GM13977 (cell line): ENCODE results near the gene PADI2.

ENCODE experiments used
- DNase-seq: peaks from one replicate; pipeline ENCODE4 v3.0.0; 2012; ENCODE audit warnings: low spot score
- CTCF ChIP-seq: IDR thresholded peaks from 2 replicates; pipeline ENCODE4 v1.5.1; 2012; ENCODE audit warnings: mild to moderate bottlenecking, control low read depth; ENCODE audit not compliant: insufficient read depth; ENCODE audit errors: extremely low read depth, missing control alignments
- in situ Hi-C: fragments of 300-500 bp; cut with MboI; formaldehyde crosslinking; loops from one replicate; pipeline ENCODE4 v1.12.0; 2022; ENCODE audit warnings: low sequenced_read_pairs, low pct_unique_long_range_greater_than_20kb, mixed read lengths, inconsistent platforms; ENCODE audit not compliant: unreplicated experiment

PADI2 gene

GRCh38 chr1:17056551-17056950 lies 62.7 kb downstream of the PADI2 start:
- no peak for DNase-seq
- in situ Hi-C loops: no loop called here
- no peak for TF ChIP-seq CTCF

GRCh38 chr1:17055801-17056200 lies 63.5 kb downstream of the PADI2 start:
- in situ Hi-C loops: no loop called here
- DNase-seq: no peak
- TF ChIP-seq CTCF: no peak

GRCh38 chr1:17053685-17054410 lies 65.4 kb downstream of the PADI2 start, which contains the start of gene SDHB:
TSS of gene SDHB (minus strand) at chr1:17054032. CDS start at chr1:17054019, 13 bp downstream.
- TF ChIP-seq CTCF: no peak
- in situ Hi-C loops: no loop called here

GRCh38 chr1:17053086-17053684 lies 66.1 kb downstream of the PADI2 start:
- DNase-seq: no peak
- TF ChIP-seq CTCF: no peak
- in situ Hi-C loops: no loop called here

More at GRCh38 chr1:17053685-17054410, 65.4 kb downstream of the PADI2 start, which contains the start of gene SDHB:
- peak; percentile 95 for DNase-seq

- no peak for TF ChIP-seq CTCF
- in situ Hi-C loops: no loop called here
- no peak for DNase-seq
Observed at GRCh38 chr1:17052641-17053040, 66.6 kb downstream of the PADI2 start.

- in situ Hi-C loops: no loop called here
- no peak for DNase-seq
- no peak for TF ChIP-seq CTCF
Observed at GRCh38 chr1:17052038-17052437, 67.2 kb downstream of the PADI2 start.
